ENCODE data around the gene ALDH7A1.

- no peak for TF ChIP-seq CTCF (IDR thresholded peaks at IDR 0.05)
- no peak for TF ChIP-seq POLR2A (IDR thresholded peaks at IDR 0.05)
Observed at GRCh38 chr5:126633552-126633951, 38.5 kb upstream of the ALDH7A1 start.
